Measurements from ENCODE around the gene NAP1L4. TPM values are rescaled to one million over a fixed set of nuclear protein-coding genes. Genes with fewer than 3 reads are reported as not detected.
A peak's percentile ranks its signal among the peaks of the same experiment; 100 is the strongest.

Gene NAP1L4
- total and polyA plus RNA-seq, 12 donors, result 98.5 to 233 (median 182) TPM

- Histone ChIP-seq H3K4me3 (no peak overlapping the region), H3K27me3 (peaks cover 0 to 23% (median 16%) of the 10 kb centered on the region in 7 donors), H3K9me3 (peaks cover 0 to 20% (median 5%) of the 10 kb centered on the region in 11 donors), H3K36me3 (no peaks in the 10 kb centered on the region), H3K4me1 (peaks cover 4 to 33% (median 15%) of the 10 kb centered on the region in 9 donors), H3K27ac (peak overlapping the region in 1 of 10 donors; percentile 31)
- intact Hi-C loops (cut with DNase I), result no loop called here
- 80 to 83% methylated on average over 7 of the region's 7 CpGs for WGBS, 2 donors
- no peak for DNase-seq
- ATAC-seq, result no peak
- TF ChIP-seq CTCF (IDR thresholded peaks at IDR 0.05), result no peak
Measured at GRCh38 chr11:2934021-2934550, 58.0 kb downstream of the NAP1L4 start.

- H3K27ac ChIP-seq, result peak overlapping the region in 1 of 10 donors; percentile 71
- H3K4me3 ChIP-seq, result no peak overlapping the region
- no peaks in the 10 kb centered on the region for H3K36me3 ChIP-seq
- peak; percentile 7 to 54 (median 42) for ATAC-seq
- 46 to 54% methylated on average over 12 of the region's 12 CpGs for WGBS, 2 donors
- TF ChIP-seq CTCF (IDR thresholded peaks at IDR 0.05), result no peak
- DNase-seq, result peak; percentile 39 to 68
- H3K4me1 ChIP-seq, result peaks cover 8 to 39% (median 20%) of the 10 kb centered on the region in 9 donors
- peaks cover 0 to 29% (median 22%) of the 10 kb centered on the region in 7 donors for H3K27me3 ChIP-seq
- intact Hi-C loops (cut with DNase I), result no loop called here
- H3K9me3 ChIP-seq, result peaks cover 0 to 15% (median 5%) of the 10 kb centered on the region in 11 donors
Measured at GRCh38 chr11:2933375-2934020, 58.6 kb downstream of the NAP1L4 start.

- H3K27me3 ChIP-seq, result peaks cover 0 to 35% (median 28%) of the 10 kb centered on the region in 7 donors
- DNase-seq, result no peak
- no peaks in the 10 kb centered on the region for H3K36me3 ChIP-seq
- H3K4me3 ChIP-seq, result no peak overlapping the region
- intact Hi-C loops (cut with DNase I), result no loop called here
- peaks cover 0 to 10% (median 5%) of the 10 kb centered on the region in 11 donors for H3K9me3 ChIP-seq
- WGBS, 2 donors, result 59 to 73% methylated on average over 15 of the region's 15 CpGs
- H3K4me1 ChIP-seq, result peaks cover 9 to 46% (median 23%) of the 10 kb centered on the region in 9 donors
- no peak for TF ChIP-seq CTCF (IDR thresholded peaks at IDR 0.05)
- peak overlapping the region in 1 of 10 donors; percentile 71 for H3K27ac ChIP-seq
- no peak for ATAC-seq
Measured at GRCh38 chr11:2932850-2933251, 59.3 kb downstream of the NAP1L4 start.

DNA sequence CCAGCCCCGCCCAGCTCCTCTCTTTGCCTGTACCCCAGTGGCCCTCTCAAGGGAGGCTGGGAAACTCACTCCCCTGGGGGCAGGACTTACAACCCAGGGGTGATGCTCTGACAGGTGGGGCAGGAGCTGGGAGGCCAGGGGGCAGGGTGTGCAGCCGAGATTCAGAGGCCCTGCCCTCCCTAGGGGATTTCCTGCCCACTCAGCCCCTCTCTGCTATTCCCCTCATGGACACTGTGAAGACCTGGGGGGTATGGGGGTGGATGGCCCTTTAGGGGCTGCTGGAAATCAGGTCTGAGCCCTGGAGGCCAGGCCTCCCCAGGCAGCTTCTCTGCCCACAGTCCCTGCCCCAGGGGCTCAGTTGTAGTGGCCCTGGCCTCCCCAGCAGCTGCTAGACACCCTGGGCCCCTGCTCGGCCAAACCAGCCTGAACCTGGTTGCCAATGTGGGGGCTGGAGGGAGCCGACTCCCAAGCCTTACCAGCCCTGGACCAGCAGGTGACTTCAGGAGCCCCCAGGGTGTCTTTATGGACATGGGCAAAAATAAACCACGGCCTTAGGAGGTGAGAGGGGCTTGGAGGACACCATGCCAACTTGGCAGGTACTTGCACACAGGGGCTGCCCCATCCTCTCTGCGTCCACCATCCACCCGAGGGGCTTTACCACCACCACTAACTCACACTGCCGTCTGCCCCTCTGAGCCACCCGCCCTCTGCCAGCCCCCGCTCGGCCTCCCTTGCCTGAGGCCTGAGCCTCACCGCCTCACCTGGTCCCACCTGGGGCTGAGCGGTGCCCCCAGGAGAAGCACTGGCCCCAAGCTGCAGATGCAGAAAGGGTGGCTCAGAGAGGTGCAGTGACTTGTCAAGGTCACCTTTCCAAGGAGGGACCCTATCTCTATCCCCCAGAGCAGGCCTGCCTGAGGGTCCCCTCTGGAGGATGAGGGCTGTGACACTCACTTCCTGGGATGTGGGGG lies 60.1 kb downstream of the NAP1L4 start:
- peaks cover 9 to 46% (median 23%) of the 10 kb centered on the region in 9 donors for H3K4me1 ChIP-seq
- WGBS, 2 donors, result 80 to 81% methylated on average over 13 of the region's 13 CpGs
- peaks cover 0 to 43% (median 36%) of the 10 kb centered on the region in 7 donors for H3K27me3 ChIP-seq
- H3K4me3 ChIP-seq, result no peak overlapping the region
- peaks cover 0 to 2% (median 0%) of the 10 kb centered on the region in 11 donors for H3K9me3 ChIP-seq
- no peaks in the 10 kb centered on the region for H3K36me3 ChIP-seq
- DNase-seq (no peak), ATAC-seq (no peak)
- H3K27ac ChIP-seq, result no peak overlapping the region
- TF ChIP-seq CTCF (IDR thresholded peaks at IDR 0.05), result no peak
- intact Hi-C loops (cut with DNase I), result no loop called here

Data from heart right ventricle (tissue), 16 donors.